Choroid plexus epithelial cell (primary cell): ENCODE results near the gene TPD52L2.
A peak's percentile ranks its signal among the peaks of the same experiment; 100 is the strongest.

Source experiments
- DNase-seq: peaks from one replicate; pipeline ENCODE4 v3.0.0-alpha.2; 2010; ENCODE audit warnings: low read depth
- H3K4me3 ChIP-seq: 2 replicates; pipeline ENCODE4 v1.5.1; 2011; ENCODE audit warnings: low read depth, mild to moderate bottlenecking, control low read depth, low read length, moderate library complexity
- TF ChIP-seq, protein P1 (sequence below): conservative IDR thresholded peaks from 2 replicates; pipeline ENCODE4 v1.5.1; 2011; ENCODE audit warnings: low read depth, mild to moderate bottlenecking, control low read depth, inconsistent platforms, low read length, moderate library complexity

The TPD52L2 gene

DNA sequence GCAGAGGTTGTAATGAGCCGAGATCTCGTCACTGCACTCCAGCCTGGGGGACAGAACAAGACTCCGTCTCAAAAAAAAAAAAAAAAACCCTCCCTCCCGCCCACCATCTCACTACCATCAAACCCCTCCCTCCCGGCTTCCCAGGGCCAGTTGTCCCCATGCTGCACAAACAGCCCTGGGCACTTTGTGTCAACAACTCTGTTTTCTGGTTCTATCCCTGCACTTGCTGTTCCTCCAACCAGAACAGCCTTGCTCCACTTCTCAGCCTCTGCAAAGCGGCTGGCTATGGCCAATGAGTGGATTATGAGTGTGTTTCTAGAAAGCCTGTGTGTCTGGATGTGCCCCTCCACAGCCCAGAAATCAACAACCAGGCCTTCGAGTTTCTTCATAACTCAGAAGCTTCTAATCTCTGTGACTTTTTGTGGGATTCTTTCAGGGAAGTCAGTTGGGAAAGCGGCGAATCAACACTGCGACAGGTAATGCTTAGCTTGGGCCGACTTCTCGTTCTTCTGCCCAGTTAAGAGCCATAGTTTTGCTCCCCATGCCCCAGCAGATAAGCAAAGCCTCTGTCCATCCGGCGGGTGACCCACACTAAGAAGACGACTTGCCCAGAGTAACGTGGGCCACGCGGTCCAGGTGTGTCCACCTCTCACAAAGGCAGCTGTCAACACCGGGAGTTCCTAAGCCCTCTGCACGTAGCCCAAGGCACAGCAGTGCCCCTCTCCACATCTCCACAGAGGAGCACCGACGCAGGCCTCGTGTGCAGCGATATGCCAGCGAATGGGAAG is 39.5 kb upstream of the TPD52L2 start:
- no peak overlapping the region for H3K4me3 ChIP-seq
- no peak for DNase-seq
- TF ChIP-seq, protein P1, sequence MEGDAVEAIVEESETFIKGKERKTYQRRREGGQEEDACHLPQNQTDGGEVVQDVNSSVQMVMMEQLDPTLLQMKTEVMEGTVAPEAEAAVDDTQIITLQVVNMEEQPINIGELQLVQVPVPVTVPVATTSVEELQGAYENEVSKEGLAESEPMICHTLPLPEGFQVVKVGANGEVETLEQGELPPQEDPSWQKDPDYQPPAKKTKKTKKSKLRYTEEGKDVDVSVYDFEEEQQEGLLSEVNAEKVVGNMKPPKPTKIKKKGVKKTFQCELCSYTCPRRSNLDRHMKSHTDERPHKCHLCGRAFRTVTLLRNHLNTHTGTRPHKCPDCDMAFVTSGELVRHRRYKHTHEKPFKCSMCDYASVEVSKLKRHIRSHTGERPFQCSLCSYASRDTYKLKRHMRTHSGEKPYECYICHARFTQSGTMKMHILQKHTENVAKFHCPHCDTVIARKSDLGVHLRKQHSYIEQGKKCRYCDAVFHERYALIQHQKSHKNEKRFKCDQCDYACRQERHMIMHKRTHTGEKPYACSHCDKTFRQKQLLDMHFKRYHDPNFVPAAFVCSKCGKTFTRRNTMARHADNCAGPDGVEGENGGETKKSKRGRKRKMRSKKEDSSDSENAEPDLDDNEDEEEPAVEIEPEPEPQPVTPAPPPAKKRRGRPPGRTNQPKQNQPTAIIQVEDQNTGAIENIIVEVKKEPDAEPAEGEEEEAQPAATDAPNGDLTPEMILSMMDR = no peak

DNA sequence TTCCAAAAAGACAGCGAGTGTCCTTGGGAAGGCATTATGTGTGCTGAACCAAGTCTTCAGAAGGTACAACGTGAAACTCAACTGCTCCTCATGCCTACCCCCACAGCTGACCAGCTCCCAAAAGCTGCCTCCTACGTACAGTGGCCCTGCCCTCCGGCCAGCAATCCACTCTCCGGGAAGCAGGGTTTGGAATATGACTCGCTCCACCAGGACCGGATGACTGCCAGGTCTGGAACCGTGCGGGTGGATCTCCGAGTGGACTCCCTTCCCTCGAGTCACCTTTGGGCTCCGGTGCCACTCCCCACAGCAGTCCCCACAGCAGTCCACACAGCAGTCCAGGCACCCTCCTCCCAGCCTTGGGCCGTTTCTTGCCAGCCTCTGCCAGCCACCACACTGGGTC is 38.3 kb upstream of the TPD52L2 start:
- no peak for DNase-seq

DNA sequence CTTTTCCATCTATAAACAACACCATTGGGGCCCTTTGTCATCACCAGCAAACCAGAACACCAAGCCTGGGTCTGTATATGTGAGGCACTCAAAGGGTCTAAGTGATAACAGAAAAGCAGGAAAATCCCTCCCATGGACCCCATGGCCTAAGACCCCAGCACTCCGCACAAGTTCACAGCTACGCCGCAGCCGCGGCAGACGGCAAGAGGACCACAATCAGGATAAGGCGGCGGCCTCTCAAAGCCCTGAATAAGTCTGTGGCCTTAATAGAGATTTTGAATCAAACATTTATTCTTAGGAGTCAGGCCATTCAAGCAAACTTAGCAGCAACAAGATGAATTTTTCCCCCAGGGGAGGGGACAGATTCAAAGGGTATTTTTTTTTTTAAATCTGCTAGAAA is 36.9 kb upstream of the TPD52L2 start:
- no peak for DNase-seq
- TF ChIP-seq, protein P1 = no peak
- peak overlapping the region; percentile 63 for H3K4me3 ChIP-seq

More for the DNA sequence above, 38.3 kb upstream of the TPD52L2 start:
- peak overlapping the region; percentile 5 for H3K4me3 ChIP-seq
- TF ChIP-seq, protein P1 = no peak

DNA sequence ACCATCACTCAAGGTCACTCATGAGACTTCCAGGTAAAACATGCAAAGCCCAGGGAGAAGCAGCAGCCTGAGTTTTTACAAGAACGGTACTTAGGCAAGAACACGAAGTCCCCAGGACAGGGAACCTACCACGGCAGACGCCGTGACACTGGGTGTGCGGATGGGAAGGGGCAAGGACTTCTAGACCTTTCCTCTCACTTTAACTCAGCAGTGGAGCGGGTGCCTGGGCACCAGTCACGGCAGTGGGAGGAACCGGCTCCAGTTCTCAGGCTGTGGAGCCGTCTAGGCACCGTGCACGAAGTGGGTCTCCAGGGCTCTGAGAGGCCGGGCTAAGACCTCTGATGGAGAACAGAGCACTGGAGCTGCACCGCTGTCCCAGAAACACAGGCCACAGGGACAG is 36.5 kb upstream of the TPD52L2 start:
- DNase-seq = no peak
- peak overlapping the region; percentile 63 for H3K4me3 ChIP-seq
- TF ChIP-seq, protein P1 = no peak

DNA sequence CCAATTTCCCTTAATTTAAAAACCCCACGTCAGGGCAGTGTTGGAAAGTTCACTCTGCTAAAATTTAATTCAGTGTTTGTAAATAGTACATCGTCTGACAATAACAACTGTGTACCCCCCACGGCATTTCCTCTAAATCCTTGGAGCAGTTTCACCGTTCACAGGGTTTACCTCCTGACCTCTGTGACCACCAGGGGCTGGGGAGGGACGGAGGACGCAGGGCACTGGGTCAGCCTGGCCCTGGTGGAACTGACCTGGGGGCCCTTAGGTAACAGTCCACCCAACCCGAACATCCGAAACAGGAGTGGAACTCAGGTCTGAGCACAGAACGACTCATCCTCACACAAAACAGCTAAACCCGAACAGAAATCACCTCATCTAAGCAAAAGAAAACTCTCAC is 36.1 kb upstream of the TPD52L2 start:
- DNase-seq = no peak
- TF ChIP-seq, protein P1 = no peak
- H3K4me3 ChIP-seq = peak overlapping the region; percentile 63

DNA sequence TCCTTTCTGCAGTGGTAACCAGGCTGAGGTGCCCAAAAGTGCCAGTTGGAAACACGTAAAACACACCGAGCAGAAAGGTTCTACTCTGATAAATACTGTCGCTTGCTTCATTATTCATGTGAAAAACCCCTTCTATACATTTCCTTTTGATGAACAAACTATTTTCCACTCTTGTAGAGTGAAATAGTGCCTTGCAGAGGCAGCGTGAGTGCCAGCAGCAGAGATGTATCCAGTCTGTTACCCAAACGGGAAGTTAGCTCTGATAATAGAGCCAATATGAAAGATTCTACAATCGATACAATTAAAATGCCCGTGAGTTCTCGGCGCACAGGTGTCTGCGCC is 35.5 kb upstream of the TPD52L2 start:
- peak overlapping the region; percentile 63 for H3K4me3 ChIP-seq
- TF ChIP-seq, protein P1 = no peak
- peak; percentile 55 for DNase-seq
